Measurements from ENCODE around the gene SOS1. TPM values are rescaled to one million over a fixed set of nuclear protein-coding genes. Genes with fewer than 3 reads are reported as not detected.

SOS1 gene
- total RNA-seq, 4 donors from 2014 or later: 48.6 to 64.2 (median 58.6) TPM

- ATAC-seq: no peak
- H3K4me3 ChIP-seq: no peak overlapping the region
- no peaks in the 10 kb centered on the region for H3K9me3 ChIP-seq
- WGBS, 2 donors (ENCODE audit: low coverage in 1 of 2): 50 to 67% methylated on average over 1 of the region's 1 CpG
- H3K36me3 ChIP-seq: no peaks in the 10 kb centered on the region
- no peaks in the 10 kb centered on the region for H3K27me3 ChIP-seq
- no peak overlapping the region for H3K27ac ChIP-seq
- TF ChIP-seq EP300 (IDR thresholded peaks at IDR 0.05) (no peak), CTCF (IDR thresholded peaks at IDR 0.05) (no peak), POLR2A (IDR thresholded peaks at IDR 0.05) (no peak), POLR2AphosphoS5 (IDR thresholded peaks at IDR 0.05) (no peak)
- peaks cover 0 to 71% (median 6%) of the 10 kb centered on the region in 3 donors for H3K4me1 ChIP-seq
Measured at GRCh38 chr2:39095624-39096023, 25.2 kb downstream of the SOS1 start.

GRCh38 chr2:39094717-39095363 lies 26.0 kb downstream of the SOS1 start:
- TF ChIP-seq CTCF (IDR thresholded peaks at IDR 0.05): no peak
- no peak for TF ChIP-seq POLR2A (IDR thresholded peaks at IDR 0.05)
- no peak for TF ChIP-seq POLR2AphosphoS5 (IDR thresholded peaks at IDR 0.05)
- TF ChIP-seq EP300 (IDR thresholded peaks at IDR 0.05): no peak
- peaks cover 0 to 66% (median 6%) of the 10 kb centered on the region in 3 donors for H3K4me1 ChIP-seq
- no peaks in the 10 kb centered on the region for H3K36me3 ChIP-seq
- ATAC-seq: no peak
- no peak overlapping the region for H3K27ac ChIP-seq
- no peaks in the 10 kb centered on the region for H3K27me3 ChIP-seq
- 30 to 38% methylated on average over 1 of the region's 1 CpG for WGBS, 2 donors (ENCODE audit: low coverage in 1 of 2)
- H3K4me3 ChIP-seq: no peak overlapping the region
- no peaks in the 10 kb centered on the region for H3K9me3 ChIP-seq

- 59 to 62% methylated on average over 3 of the region's 3 CpGs for WGBS, 2 donors (ENCODE audit: low coverage in 1 of 2)
- Histone ChIP-seq H3K27ac (no peak overlapping the region), H3K4me3 (no peak overlapping the region), H3K4me1 (peaks cover 0 to 51% (median 6%) of the 10 kb centered on the region in 3 donors), H3K9me3 (no peaks in the 10 kb centered on the region), H3K27me3 (no peaks in the 10 kb centered on the region), H3K36me3 (no peaks in the 10 kb centered on the region)
- ATAC-seq: no peak
- TF ChIP-seq EP300 (IDR thresholded peaks at IDR 0.05): no peak
- TF ChIP-seq POLR2AphosphoS5 (IDR thresholded peaks at IDR 0.05): no peak
- TF ChIP-seq POLR2A (IDR thresholded peaks at IDR 0.05): no peak
- TF ChIP-seq CTCF (IDR thresholded peaks at IDR 0.05): no peak
Measured at GRCh38 chr2:39093218-39093898, 27.5 kb downstream of the SOS1 start.

- no peak overlapping the region for H3K4me3 ChIP-seq
- H3K27me3 ChIP-seq: no peaks in the 10 kb centered on the region
- no peak for ATAC-seq
- no peaks in the 10 kb centered on the region for H3K9me3 ChIP-seq
- 89 to 92% methylated on average over 4 of the region's 4 CpGs for WGBS, 2 donors (ENCODE audit: low coverage in 1 of 2)
- no peak overlapping the region for H3K27ac ChIP-seq
- no peak for TF ChIP-seq POLR2AphosphoS5 (IDR thresholded peaks at IDR 0.05)
- no peak for TF ChIP-seq EP300 (IDR thresholded peaks at IDR 0.05)
- no peak for TF ChIP-seq POLR2A (IDR thresholded peaks at IDR 0.05)
- TF ChIP-seq CTCF (IDR thresholded peaks at IDR 0.05): no peak
- H3K36me3 ChIP-seq: no peaks in the 10 kb centered on the region
- H3K4me1 ChIP-seq: peaks cover 0 to 56% (median 6%) of the 10 kb centered on the region in 3 donors
Measured at GRCh38 chr2:39091543-39091942, 29.3 kb downstream of the SOS1 start.

GRCh38 chr2:39091063-39091462 lies 29.8 kb downstream of the SOS1 start:
- no peak for ATAC-seq
- H3K27me3 ChIP-seq: no peaks in the 10 kb centered on the region
- peaks cover 0 to 55% (median 6%) of the 10 kb centered on the region in 3 donors for H3K4me1 ChIP-seq
- H3K27ac ChIP-seq: no peak overlapping the region
- H3K4me3 ChIP-seq: no peak overlapping the region
- no peak for TF ChIP-seq POLR2A (IDR thresholded peaks at IDR 0.05)
- TF ChIP-seq CTCF (IDR thresholded peaks at IDR 0.05): no peak
- no peak for TF ChIP-seq EP300 (IDR thresholded peaks at IDR 0.05)
- TF ChIP-seq POLR2AphosphoS5 (IDR thresholded peaks at IDR 0.05): no peak
- H3K36me3 ChIP-seq: no peaks in the 10 kb centered on the region
- 88 to 100% methylated on average over 2 to 3 of the region's 3 CpGs for WGBS, 2 donors (ENCODE audit: low coverage in 1 of 2)
- no peaks in the 10 kb centered on the region for H3K9me3 ChIP-seq

Measured in gastroesophageal sphincter (tissue), 4 donors.